KMS-11 (cell line): Measurements from ENCODE around the gene MALAT1.

Experiments used
- H2AFZ ChIP-seq: fragments of 200-600 bp; sonication (generic); 2 replicates; pipeline ENCODE4 v1.6.1; 2016; ENCODE audit warnings: antibody characterized with exemption, mixed run types, low read depth
- H3K27ac ChIP-seq: fragments of 200-600 bp; sonication (generic); 2 replicates; pipeline ENCODE4 v1.6.1; 2016; ENCODE audit warnings: mild to moderate bottlenecking, mixed run types
- H3K27me3 ChIP-seq: fragments of 200-600 bp; sonication (generic); 2 replicates; pipeline ENCODE4 v1.6.1; 2017; ENCODE audit warnings: mild to moderate bottlenecking, low read depth, mixed run types, moderate library complexity; ENCODE audit not compliant: insufficient read depth
- H3K36me3 ChIP-seq: fragments of 200-600 bp; sonication (generic); 2 replicates; pipeline ENCODE4 v1.6.1; 2017; ENCODE audit warnings: mild to moderate bottlenecking, mixed run types; ENCODE audit not compliant: insufficient read depth
- H3K4me1 ChIP-seq: fragments of 200-600 bp; sonication (generic); 2 replicates; pipeline ENCODE4 v1.6.1; 2016; ENCODE audit warnings: mild to moderate bottlenecking, low read depth, mixed run types; ENCODE audit not compliant: poor library complexity, severe bottlenecking
- H3K4me2 ChIP-seq: fragments of 200-600 bp; sonication (generic); 2 replicates; pipeline ENCODE4 v1.7.0; 2016; ENCODE audit warnings: mild to moderate bottlenecking, mixed run types
- H3K4me3 ChIP-seq: fragments of 200-600 bp; sonication (generic); IDR thresholded peaks from 2 replicates; pipeline ENCODE4 v1.6.1; 2017; ENCODE audit warnings: low read depth, low read length, mixed read lengths; ENCODE audit not compliant: insufficient read depth
- H3K79me2 ChIP-seq: fragments of 200-600 bp; sonication (generic); 2 replicates; pipeline ENCODE4 v1.6.1; 2016; ENCODE audit warnings: low read depth, mixed run types; ENCODE audit not compliant: insufficient read depth
- H3K9ac ChIP-seq: fragments of 200-600 bp; sonication (generic); 2 replicates; pipeline ENCODE4 v1.6.1; 2016; ENCODE audit warnings: mild to moderate bottlenecking, mixed run types
- H4K20me1 ChIP-seq: fragments of 200-600 bp; sonication (generic); 2 replicates; pipeline ENCODE4 v1.6.1; 2016; ENCODE audit warnings: mild to moderate bottlenecking, mixed run types; ENCODE audit not compliant: insufficient read depth
- TF ChIP-seq, protein P1 (sequence below): fragments of 200-600 bp; sonication (generic); conservative IDR thresholded peaks from 2 replicates; pipeline ENCODE4 v1.6.1; 2017; ENCODE audit warnings: low read depth, mild to moderate bottlenecking, antibody characterized with exemption, low read length, moderate library complexity, mixed read lengths

MALAT1 gene

DNA sequence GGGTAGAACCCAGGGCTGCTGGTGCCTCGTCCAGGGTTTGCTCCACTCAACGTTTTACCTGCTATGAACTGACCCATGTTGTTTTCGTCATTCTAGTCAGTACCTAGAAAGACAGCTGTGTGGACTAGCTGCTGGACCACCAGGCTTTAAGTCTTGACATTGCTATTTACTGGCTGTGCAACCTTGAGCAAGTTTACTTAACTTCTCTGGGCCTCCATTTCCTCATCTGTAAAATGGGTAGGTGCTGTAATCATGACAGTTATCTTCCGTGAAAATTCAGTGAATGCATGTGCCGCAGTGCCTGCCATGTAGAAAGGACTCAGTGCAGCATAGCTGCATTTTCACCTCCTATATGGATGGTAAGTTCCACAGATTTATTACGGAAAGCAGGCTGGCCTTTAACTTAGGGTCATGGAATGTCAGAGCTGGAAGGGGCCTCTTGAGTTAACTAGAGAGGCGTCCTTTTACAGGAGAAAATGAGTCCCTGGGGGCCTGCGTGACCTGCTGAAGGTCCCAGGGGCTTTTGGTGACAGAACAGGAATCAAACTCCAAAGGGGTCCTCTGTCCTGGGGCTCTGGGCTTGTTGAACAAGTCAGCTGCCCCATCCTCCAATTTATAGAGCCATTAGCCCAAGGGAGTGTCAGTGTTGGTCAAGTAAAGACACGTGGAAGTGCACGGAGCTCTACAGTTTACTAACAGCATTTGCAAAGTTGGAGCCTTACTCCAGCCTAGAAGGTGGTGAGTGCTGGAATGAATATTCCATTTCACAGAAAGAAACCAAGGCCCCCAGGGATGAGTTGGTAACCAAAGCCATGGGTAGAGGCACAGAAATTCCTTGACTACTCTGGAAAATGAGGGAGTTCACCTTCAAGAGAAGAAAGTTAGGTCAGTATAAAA is 12.0 kb upstream of the MALAT1 start:
- Histone ChIP-seq H3K4me2 (peak overlapping the region; percentile 68; the same call in 1 of the 2 replicates), H3K4me1 (peaks cover 32% of the 10 kb centered on the region), H3K9ac (no peak overlapping the region), H4K20me1 (no peaks in the 10 kb centered on the region), H2AFZ (peak overlapping the region; percentile 39; the same call in 1 of the 2 replicates), H3K4me3 (no peak overlapping the region), H3K36me3 (no peaks in the 10 kb centered on the region), H3K79me2 (no peaks in the 10 kb centered on the region), H3K27ac (peak overlapping the region; percentile 71; the same call in 1 of the 2 replicates), H3K27me3 (no peaks in the 10 kb centered on the region)
- TF ChIP-seq, protein P1, sequence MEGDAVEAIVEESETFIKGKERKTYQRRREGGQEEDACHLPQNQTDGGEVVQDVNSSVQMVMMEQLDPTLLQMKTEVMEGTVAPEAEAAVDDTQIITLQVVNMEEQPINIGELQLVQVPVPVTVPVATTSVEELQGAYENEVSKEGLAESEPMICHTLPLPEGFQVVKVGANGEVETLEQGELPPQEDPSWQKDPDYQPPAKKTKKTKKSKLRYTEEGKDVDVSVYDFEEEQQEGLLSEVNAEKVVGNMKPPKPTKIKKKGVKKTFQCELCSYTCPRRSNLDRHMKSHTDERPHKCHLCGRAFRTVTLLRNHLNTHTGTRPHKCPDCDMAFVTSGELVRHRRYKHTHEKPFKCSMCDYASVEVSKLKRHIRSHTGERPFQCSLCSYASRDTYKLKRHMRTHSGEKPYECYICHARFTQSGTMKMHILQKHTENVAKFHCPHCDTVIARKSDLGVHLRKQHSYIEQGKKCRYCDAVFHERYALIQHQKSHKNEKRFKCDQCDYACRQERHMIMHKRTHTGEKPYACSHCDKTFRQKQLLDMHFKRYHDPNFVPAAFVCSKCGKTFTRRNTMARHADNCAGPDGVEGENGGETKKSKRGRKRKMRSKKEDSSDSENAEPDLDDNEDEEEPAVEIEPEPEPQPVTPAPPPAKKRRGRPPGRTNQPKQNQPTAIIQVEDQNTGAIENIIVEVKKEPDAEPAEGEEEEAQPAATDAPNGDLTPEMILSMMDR = no peak

DNA sequence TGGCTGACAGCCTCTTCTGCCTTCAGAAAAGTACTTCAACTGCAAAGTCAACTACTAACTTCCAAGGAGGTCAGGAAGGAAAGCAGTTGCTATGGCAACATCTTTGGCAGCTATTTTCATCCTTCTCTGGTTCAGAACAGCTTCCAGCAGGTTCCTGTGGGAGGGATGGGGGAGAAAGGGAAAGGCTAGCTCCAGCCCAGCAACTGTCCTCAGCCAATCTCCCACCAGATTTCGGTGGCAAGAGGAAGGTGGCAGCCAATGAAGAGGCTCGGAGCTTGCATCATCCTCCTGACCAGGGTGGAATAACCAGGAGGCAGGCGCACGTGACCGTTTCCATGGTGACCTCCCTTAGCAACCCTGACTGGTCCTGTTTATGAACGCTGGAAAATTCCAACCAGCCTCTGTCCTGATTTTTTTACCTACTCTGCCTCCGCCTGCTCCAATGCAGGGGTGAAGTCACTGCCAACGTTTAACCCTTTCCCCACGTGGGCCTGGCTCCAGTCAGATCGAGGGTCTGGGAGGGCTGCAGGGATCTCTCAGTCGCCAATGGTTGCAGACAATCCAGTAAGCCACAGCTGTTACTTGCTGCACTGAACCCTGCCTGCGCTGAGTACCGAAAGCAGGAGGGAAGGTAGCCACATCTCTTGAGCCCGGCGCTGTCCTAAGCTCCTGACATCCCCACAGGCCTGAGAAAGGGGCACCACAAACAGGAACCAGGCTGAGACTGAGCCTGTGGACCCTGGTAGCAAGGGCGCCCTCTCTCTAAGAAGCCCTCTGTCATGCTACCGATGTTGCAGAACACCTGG is 11.2 kb upstream of the MALAT1 start:
- TF ChIP-seq, protein P1 = no peak
- H3K79me2 ChIP-seq = no peaks in the 10 kb centered on the region
- H3K36me3 ChIP-seq = no peaks in the 10 kb centered on the region
- peaks cover 37% of the 10 kb centered on the region for H3K4me1 ChIP-seq
- peak overlapping the region; percentile 68 for H3K4me2 ChIP-seq
- no peaks in the 10 kb centered on the region for H3K27me3 ChIP-seq
- H3K27ac ChIP-seq = peak overlapping the region; percentile 71
- no peaks in the 10 kb centered on the region for H4K20me1 ChIP-seq
- peak overlapping the region; percentile 44; the same call in 1 of the 2 replicates for H3K9ac ChIP-seq
- no peak overlapping the region for H3K4me3 ChIP-seq
- peak overlapping the region; percentile 39; the same call in 1 of the 2 replicates for H2AFZ ChIP-seq

DNA sequence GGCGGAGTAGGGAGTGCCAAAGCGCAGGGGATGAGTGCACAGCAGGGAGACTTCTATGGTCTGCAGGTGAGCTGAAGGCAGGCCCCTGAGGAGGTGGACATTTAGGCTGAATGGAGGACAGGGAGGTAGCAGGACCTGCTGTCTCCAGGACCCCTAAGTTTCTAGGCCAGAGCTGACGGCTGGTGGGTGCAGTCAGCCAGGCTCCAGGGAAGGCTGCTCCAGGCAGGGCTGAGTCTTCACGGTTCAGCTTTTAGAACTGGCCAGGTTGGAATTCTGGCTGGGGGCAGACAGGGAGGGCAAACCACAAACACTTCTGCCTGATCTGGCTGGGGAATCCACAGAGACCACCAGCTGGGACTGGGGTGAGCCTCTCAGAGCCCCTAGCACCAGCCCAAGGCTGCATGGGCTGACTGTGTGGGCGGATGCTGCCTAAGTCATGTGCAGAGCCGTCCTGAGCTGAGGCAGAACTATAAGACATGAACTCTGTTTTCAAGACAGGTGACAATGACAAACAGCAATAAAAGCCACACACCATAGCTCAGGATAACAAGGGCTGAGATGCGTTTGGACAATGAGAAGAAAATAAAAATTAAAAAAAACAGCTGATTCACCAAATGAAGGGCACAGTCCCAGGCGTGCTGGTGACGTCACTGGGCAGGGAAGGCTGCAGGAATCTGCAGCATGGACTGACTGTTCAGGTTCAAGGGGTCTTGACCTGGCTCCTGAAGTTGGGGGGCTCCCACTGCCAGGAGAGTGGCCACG is 10.4 kb upstream of the MALAT1 start:
- TF ChIP-seq, protein P1 = no peak
- H3K4me1 ChIP-seq = peaks cover 44% of the 10 kb centered on the region
- H3K27ac ChIP-seq = peak overlapping the region; percentile 71
- H3K9ac ChIP-seq = peak overlapping the region; percentile 44; the same call in 1 of the 2 replicates
- H3K27me3 ChIP-seq = no peaks in the 10 kb centered on the region
- no peaks in the 10 kb centered on the region for H4K20me1 ChIP-seq
- H3K4me2 ChIP-seq = peak overlapping the region; percentile 68
- peak overlapping the region; percentile 39; the same call in 1 of the 2 replicates for H2AFZ ChIP-seq
- no peaks in the 10 kb centered on the region for H3K36me3 ChIP-seq
- no peaks in the 10 kb centered on the region for H3K79me2 ChIP-seq
- no peak overlapping the region for H3K4me3 ChIP-seq
